SK-N-SH (cell line): ENCODE results near the gene DUSP1.

Source experiments
- CHD2 ChIP-seq: fragments of 150-350 bp; IDR thresholded peaks from 2 replicates; pipeline ENCODE4 v1.6.1; 2018; ENCODE audit warnings: low read length; ENCODE audit not compliant: partially characterized antibody
- ELF1 ChIP-seq: IDR thresholded peaks from 2 replicates; pipeline ENCODE4 v1.4.0; 2012
- EZH2phosphoT487 ChIP-seq: fragments of 200-600 bp; sonication (generic); IDR thresholded peaks from 2 replicates; pipeline ENCODE4 v1.6.1; 2017; ENCODE audit warnings: low read depth, mixed run types, mild to moderate bottlenecking, antibody characterized with exemption, moderate library complexity, borderline replicate concordance
- GABPA ChIP-seq: IDR thresholded peaks from 2 replicates; pipeline ENCODE4 v1.4.0; 2012; ENCODE audit warnings: low read depth, mild to moderate bottlenecking
- RXRA ChIP-seq: IDR thresholded peaks from 2 replicates; pipeline ENCODE4 v1.4.0; 2012; ENCODE audit warnings: low read depth, mild to moderate bottlenecking, borderline replicate concordance
- TAF1 ChIP-seq: IDR thresholded peaks from 2 replicates; pipeline ENCODE4 v1.6.1; 2012; ENCODE audit warnings: low read depth, mild to moderate bottlenecking, low read length, moderate library complexity, borderline replicate concordance
- USF1 ChIP-seq: IDR thresholded peaks from 2 replicates; pipeline ENCODE4 v1.4.0; 2012; ENCODE audit warnings: low read depth, borderline replicate concordance
- TF ChIP-seq, protein P1 (sequence below): fragments of 200-600 bp; sonication (generic); IDR thresholded peaks from 2 replicates; pipeline ENCODE4 v1.6.1; 2017; ENCODE audit warnings: antibody characterized with exemption, mild to moderate bottlenecking, moderate library complexity
- TF ChIP-seq, protein P2 (sequence below): IDR thresholded peaks from 2 replicates; pipeline ENCODE4 v1.4.0; 2012; ENCODE audit warnings: low read depth

GRCh38 chr5:172768573-172769341 lies 2.2 kb downstream of the DUSP1 start:
- TF ChIP-seq CHD2, result no peak
- no peak for TF ChIP-seq ELF1
- TF ChIP-seq, protein P1, sequence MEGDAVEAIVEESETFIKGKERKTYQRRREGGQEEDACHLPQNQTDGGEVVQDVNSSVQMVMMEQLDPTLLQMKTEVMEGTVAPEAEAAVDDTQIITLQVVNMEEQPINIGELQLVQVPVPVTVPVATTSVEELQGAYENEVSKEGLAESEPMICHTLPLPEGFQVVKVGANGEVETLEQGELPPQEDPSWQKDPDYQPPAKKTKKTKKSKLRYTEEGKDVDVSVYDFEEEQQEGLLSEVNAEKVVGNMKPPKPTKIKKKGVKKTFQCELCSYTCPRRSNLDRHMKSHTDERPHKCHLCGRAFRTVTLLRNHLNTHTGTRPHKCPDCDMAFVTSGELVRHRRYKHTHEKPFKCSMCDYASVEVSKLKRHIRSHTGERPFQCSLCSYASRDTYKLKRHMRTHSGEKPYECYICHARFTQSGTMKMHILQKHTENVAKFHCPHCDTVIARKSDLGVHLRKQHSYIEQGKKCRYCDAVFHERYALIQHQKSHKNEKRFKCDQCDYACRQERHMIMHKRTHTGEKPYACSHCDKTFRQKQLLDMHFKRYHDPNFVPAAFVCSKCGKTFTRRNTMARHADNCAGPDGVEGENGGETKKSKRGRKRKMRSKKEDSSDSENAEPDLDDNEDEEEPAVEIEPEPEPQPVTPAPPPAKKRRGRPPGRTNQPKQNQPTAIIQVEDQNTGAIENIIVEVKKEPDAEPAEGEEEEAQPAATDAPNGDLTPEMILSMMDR, result no peak
- TF ChIP-seq TAF1, result no peak
- TF ChIP-seq, protein P2, sequence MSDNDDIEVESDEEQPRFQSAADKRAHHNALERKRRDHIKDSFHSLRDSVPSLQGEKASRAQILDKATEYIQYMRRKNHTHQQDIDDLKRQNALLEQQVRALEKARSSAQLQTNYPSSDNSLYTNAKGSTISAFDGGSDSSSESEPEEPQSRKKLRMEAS, result no peak
- TF ChIP-seq EZH2phosphoT487, result no peak
- TF ChIP-seq RXRA, result no peak
- no peak for TF ChIP-seq USF1
- no peak for TF ChIP-seq GABPA
